Measurements from ENCODE around the gene ERICH4. TPM values are rescaled to one million over a fixed set of nuclear protein-coding genes. Genes with fewer than 3 reads are reported as not detected.

ERICH4 gene
- total RNA-seq, 1 donor from 2014 or later: not detected

GRCh38 chr19:41449079-41449864, 6.3 kb downstream of the ERICH4 start:
- H3K4me3 Mint-ChIP-seq: peak overlapping the region; percentile 37
- no peak overlapping the region for H3K27ac Mint-ChIP-seq
- H3K36me3 Mint-ChIP-seq: no peaks in the 10 kb centered on the region
- peak in 1 of 2 experiments; percentile 86 for DNase-seq (ENCODE audit: low spot score in 2 of 2, unreplicated experiment in 2 of 2)
- peak; percentile 85 for TF ChIP-seq CTCF (IDR thresholded peaks at IDR 0.05; ENCODE audit: unreplicated experiment)
- peaks cover 25% of the 10 kb centered on the region for H3K27me3 Mint-ChIP-seq (ENCODE audit: low read depth)
- no peaks in the 10 kb centered on the region for H3K9me3 Mint-ChIP-seq
- H3K4me1 Mint-ChIP-seq: peaks cover 2% of the 10 kb centered on the region

- Mint-ChIP-seq H3K4me1 (peaks cover 2% of the 10 kb centered on the region), H3K4me3 (no peak overlapping the region), H3K27ac (no peak overlapping the region), H3K9me3 (peaks cover 3% of the 10 kb centered on the region), H3K36me3 (no peaks in the 10 kb centered on the region), H3K27me3 (ENCODE audit: low read depth) (peaks cover 23% of the 10 kb centered on the region)
- TF ChIP-seq CTCF (IDR thresholded peaks at IDR 0.05; ENCODE audit: unreplicated experiment): no peak
- DNase-seq (ENCODE audit: low spot score in 2 of 2, unreplicated experiment in 2 of 2): no peak
Measured at GRCh38 chr19:41449865-41450178, 6.9 kb downstream of the ERICH4 start.

DNA sequence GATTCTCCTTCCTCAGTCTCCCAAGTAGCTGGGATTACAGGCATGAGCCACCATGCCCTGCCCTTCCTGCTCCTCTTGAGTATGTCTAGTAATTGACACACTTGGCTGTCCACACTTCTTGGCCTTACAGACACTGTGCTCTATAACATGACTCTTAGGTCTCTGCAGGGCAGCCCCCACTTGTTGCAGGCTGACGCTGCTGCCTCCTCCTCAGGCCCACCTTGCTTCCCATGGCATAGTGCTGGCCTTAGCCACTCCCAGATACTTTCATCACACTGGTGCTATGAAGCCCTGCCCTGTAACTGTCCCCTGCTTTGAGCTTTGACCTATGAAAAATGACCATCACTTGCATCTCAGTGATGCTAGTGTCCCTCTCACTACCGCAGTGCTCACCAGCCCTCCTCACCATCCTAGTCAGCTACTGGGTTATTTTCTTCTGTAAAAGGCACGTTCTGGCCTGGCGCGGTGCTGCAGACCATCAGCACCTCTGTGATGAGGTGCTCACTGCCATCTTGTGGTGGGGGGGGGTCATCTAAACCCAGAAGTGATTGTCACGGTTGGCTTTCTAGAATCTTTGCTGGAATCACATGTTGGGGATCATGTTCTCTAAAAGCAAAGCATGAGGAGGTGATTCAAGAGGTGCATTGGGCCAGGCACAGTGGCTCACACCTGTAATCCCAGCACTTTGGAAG, 9.8 kb downstream of the ERICH4 start:
- no peak for TF ChIP-seq CTCF (IDR thresholded peaks at IDR 0.05; ENCODE audit: unreplicated experiment)
- H3K27me3 Mint-ChIP-seq (ENCODE audit: low read depth): peaks cover 11% of the 10 kb centered on the region
- H3K4me3 Mint-ChIP-seq: no peak overlapping the region
- peaks cover 19% of the 10 kb centered on the region for H3K9me3 Mint-ChIP-seq
- H3K27ac Mint-ChIP-seq: no peak overlapping the region
- H3K36me3 Mint-ChIP-seq: no peaks in the 10 kb centered on the region
- DNase-seq (ENCODE audit: low spot score in 2 of 2, unreplicated experiment in 2 of 2): no peak
- H3K4me1 Mint-ChIP-seq: peaks cover 2% of the 10 kb centered on the region

- no peak overlapping the region for H3K4me3 Mint-ChIP-seq
- peaks cover 27% of the 10 kb centered on the region for H3K9me3 Mint-ChIP-seq
- no peak overlapping the region for H3K27ac Mint-ChIP-seq
- no peaks in the 10 kb centered on the region for H3K36me3 Mint-ChIP-seq
- DNase-seq (ENCODE audit: low spot score in 2 of 2, unreplicated experiment in 2 of 2): no peak
- H3K27me3 Mint-ChIP-seq (ENCODE audit: low read depth): no peaks in the 10 kb centered on the region
- no peak for TF ChIP-seq CTCF (IDR thresholded peaks at IDR 0.05; ENCODE audit: unreplicated experiment)
- H3K4me1 Mint-ChIP-seq: no peaks in the 10 kb centered on the region
Measured at GRCh38 chr19:41455936-41456335, 13.0 kb downstream of the ERICH4 start.

- Mint-ChIP-seq H3K36me3 (no peaks in the 10 kb centered on the region), H3K4me1 (no peaks in the 10 kb centered on the region), H3K4me3 (no peak overlapping the region), H3K9me3 (peaks cover 27% of the 10 kb centered on the region), H3K27me3 (ENCODE audit: low read depth) (no peaks in the 10 kb centered on the region), H3K27ac (no peak overlapping the region)
- no peak for TF ChIP-seq CTCF (IDR thresholded peaks at IDR 0.05; ENCODE audit: unreplicated experiment)
- no peak for DNase-seq (ENCODE audit: low spot score in 2 of 2, unreplicated experiment in 2 of 2)
Measured at GRCh38 chr19:41456342-41456918, 13.5 kb downstream of the ERICH4 start.
